MM.1S (cell line): ENCODE results near the gene PSMD14.

Experiments
- EZH2phosphoT487 ChIP-seq: fragments of 300-600 bp; sonication (generic); IDR thresholded peaks from 2 replicates; pipeline ENCODE4 v1.6.1; 2018; ENCODE audit warnings: antibody characterized with exemption, low read length
- TF ChIP-seq, protein P1 (sequence below): fragments of 300-600 bp; sonication (generic); IDR thresholded peaks from 2 replicates; pipeline ENCODE4 v1.5.1; 2016; ENCODE audit warnings: antibody characterized with exemption, low read length, mixed read lengths

GRCh38 chr2:161335626-161336025 is 27.4 kb downstream of the PSMD14 start:
- TF ChIP-seq, protein P1, sequence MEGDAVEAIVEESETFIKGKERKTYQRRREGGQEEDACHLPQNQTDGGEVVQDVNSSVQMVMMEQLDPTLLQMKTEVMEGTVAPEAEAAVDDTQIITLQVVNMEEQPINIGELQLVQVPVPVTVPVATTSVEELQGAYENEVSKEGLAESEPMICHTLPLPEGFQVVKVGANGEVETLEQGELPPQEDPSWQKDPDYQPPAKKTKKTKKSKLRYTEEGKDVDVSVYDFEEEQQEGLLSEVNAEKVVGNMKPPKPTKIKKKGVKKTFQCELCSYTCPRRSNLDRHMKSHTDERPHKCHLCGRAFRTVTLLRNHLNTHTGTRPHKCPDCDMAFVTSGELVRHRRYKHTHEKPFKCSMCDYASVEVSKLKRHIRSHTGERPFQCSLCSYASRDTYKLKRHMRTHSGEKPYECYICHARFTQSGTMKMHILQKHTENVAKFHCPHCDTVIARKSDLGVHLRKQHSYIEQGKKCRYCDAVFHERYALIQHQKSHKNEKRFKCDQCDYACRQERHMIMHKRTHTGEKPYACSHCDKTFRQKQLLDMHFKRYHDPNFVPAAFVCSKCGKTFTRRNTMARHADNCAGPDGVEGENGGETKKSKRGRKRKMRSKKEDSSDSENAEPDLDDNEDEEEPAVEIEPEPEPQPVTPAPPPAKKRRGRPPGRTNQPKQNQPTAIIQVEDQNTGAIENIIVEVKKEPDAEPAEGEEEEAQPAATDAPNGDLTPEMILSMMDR, result no peak
- TF ChIP-seq EZH2phosphoT487, result no peak
